GM19452 (cell line): ENCODE results near the gene BCL7A.

Experiments
- ATAC-seq: cut with Tn5 transposase; IDR thresholded peaks from one replicate; pipeline ENCODE4 v1.9.1; 2021; ENCODE audit not compliant: unreplicated experiment

BCL7A gene

GRCh38 chr12:122076743-122077495, 55.2 kb downstream of the BCL7A start:
- no peak for ATAC-seq

DNA sequence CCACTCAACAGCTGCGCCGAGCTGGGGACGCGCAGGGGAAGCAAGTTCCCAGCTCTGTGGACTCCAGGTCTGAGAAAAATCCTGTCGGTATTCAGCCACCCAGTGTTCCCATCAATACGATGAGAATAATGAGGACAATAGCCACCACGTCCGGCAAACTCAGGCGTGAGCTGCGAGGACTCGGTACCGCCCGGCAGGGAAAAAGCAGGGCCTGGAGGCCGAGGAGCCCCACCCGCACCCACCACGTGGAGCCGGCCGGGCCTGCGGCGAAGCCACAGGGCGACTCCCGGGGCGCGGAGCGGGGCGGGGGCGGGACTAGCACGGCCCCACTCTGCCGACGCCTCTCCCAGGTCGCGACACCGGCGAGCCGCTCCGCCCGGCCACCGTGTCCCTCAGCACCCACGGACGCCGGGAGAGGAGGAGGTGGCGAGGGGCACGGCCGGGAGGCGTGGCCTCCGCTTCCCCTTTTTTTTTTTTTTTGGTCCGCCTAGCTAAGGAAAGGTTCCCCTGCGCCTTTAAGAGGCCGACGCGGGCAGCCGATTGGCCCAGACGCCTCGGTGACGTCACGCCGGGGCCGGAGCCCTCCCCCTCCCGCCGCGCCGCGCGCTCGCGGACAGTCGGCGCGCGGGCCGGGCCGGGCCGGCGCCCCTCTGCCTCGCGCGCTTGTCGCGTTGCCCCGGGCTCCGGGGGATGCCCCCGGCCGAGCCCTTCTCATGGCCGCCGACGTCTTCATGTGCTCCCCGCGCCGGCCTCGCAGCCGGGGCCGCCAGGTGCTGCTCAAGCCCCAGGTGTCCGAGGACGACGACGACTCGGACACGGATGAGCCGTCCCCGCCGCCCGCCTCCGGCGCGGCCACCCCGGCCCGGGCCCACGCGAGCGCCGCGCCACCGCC, 56.7 kb downstream of the BCL7A start, which contains the start of gene MLXIP:
Gene MLXIP (plus strand): TSS at position 616 of the 892 bp plus-strand sequence. CDS start 98 bp downstream, at position 714.
- ATAC-seq: peak; percentile 60

DNA sequence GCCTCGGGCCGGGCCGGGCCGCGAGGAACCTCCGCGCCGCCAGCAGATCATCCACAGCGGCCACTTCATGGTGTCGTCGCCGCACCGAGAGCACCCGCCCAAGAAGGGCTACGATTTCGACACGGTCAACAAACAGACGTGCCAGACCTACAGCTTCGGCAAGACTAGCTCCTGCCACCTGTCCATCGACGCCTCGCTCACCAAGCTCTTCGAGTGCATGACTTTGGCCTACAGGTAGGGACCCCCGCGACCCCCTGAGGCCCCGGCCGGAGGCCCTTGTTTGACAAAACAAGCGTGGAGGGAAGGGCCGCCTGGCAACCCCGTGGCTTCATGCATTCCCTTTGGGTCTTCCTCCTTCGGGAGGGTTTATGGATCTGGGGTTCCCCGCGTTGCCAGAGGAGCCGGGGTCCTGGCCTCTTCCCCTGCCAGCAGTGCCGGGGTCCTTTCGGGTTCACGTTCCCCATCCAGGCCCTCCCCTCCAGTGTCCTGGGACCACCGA, 57.4 kb downstream of the BCL7A start:
- peak; percentile 6 for ATAC-seq

DNA sequence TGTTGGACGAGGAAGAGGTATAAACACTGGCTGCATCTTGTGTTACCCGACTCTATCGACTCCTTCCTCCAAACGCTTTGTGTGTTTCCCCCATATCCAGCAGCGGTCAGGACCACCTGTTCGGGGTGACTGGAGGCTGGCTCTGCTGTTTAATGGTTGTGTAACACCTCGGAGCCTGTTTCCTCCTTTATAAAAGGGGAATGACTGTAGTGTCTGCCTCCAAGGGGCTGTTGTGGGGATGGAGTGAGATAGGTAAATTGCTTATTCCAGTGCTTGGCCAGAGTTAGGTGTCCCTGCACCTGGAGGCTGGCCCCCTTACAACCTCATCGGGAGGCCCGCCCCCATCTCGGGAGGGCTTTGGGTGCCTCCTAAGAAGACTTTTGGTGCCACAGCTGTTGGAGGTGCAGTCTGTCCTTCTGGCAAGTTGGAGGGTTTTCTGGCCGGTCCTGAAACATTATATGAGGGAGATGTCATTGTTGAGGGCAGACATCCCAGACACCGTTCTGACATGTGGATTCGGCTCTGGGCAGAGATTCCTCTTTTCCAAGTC, 57.9 kb downstream of the BCL7A start:
- no peak for ATAC-seq

- no peak for ATAC-seq
Measured at GRCh38 chr12:122080149-122081082, 58.7 kb downstream of the BCL7A start.

GRCh38 chr12:122081083-122081696, 59.5 kb downstream of the BCL7A start:
- ATAC-seq: no peak

GRCh38 chr12:122081697-122082221, 60.1 kb downstream of the BCL7A start:
- ATAC-seq: peak; percentile 48

- ATAC-seq: no peak
Measured at GRCh38 chr12:122082621-122083356, 61.1 kb downstream of the BCL7A start.

DNA sequence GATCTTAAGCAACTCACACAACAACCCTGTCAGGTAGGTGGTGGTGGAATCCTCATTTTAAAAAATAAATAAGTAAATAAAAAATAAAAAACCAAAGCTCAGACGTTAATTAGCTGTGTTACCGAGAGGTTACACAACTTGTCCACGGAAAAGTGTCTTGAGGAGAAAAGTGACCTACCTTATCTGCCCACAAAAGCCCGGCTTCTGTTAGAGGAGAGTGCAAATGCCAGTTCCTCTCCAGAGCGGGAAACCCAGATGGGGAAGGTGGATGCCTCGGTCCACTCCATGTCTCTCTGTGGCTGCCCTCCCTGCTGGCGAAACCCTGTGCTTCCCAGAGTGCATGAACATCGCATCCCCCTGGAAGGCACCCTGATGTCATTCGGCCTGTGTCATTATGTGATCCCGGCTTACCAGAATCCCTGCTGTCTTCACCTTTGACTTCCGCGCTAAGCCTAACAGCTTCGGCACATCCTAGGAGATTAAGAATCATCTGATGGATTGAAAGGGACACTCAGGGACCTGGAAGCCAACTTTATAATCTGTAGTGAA, 63.2 kb downstream of the BCL7A start:
- ATAC-seq: no peak

- no peak for ATAC-seq
Measured at GRCh38 chr12:122085591-122085990, 63.9 kb downstream of the BCL7A start.

DNA sequence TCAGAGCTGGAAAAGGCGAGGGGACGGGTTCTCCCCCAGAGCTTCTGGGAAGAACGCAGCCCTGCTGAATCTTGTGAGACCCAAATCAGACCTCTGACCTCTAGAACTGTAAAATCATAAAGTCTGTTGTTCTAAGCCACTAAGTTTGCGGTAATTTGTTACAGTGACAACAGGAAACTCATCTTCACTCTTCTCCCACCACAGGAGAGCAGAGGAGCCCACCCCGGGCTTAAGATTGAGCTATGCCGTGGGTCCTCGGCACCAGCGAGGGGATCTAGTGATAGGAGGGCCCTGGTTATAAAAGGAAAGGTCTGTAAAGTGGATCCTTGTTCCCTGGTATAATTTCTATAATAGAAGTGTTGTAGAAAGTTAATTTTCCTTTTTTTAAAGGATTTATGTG, 64.4 kb downstream of the BCL7A start:
- no peak for ATAC-seq

DNA sequence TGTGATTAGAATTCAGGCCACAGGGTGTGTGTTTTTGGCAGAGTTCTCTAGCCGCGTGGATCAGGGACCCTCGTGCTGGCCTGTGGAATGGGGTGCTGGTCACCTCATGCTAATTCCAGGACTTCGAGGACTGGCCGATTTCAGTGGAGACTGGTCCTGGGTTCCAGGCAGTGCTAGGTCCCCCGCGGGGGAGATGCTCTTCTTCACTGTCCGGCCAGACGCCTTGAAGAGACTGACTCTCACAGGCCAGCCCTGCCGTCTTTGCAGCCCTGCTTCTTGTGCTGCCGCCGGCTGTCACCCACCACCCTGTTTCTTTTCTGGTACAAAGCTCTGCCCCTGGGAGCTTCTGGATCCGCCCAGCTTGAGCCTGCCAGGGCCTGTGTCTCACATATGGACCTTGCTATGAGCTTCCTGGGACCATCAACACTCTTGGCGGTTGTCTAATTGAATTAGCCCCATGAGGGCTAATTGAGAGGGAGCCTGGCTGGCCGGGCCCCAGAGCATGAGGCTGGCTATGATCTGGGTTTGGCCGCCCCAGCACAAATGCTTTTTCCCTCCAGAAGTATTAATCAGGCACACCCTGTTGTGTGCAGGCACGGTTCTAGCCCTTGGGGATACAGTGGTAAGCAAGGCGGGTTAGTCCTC, 65.1 kb downstream of the BCL7A start:
- ATAC-seq: no peak

DNA sequence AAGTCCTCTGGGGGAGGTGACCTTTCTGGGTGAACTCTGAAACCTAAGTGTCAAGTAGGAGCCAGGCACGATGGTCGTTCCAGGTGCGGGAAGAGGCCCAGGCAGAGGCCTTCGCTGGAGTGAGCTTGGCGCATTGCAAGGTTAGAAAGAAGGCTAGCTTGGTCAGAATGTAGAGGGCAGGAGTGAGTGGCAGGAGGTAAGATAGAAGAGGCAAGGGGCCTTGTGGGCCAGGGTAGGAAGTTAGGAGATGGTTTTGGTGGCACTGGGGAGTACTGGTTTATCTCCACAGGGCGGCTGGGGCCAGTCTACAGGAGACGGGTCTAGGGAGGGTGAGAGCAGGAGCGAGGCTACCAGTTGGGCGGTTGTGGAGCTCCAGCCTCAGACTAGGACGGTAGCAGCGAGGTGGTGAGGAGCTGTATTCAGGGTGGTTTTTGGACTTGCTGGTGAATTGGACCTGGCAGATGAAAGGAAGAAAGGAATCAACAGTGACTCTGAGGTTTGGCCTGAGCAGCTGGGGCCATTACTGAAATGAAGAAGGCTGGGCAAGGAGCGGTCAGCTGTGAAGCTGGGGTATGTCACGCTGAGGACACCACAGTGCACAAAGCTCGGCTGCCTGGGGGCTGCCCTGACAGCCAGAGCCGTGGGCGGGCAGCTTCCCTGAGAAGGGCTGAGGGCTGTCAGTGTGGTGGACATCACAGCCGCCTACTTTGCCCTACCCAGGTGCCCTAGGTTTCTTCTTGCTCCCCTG, 65.9 kb downstream of the BCL7A start:
- ATAC-seq: no peak

GRCh38 chr12:122088179-122088810, 66.6 kb downstream of the BCL7A start:
- ATAC-seq: no peak

GRCh38 chr12:122089077-122089476, 67.4 kb downstream of the BCL7A start:
- ATAC-seq: no peak

DNA sequence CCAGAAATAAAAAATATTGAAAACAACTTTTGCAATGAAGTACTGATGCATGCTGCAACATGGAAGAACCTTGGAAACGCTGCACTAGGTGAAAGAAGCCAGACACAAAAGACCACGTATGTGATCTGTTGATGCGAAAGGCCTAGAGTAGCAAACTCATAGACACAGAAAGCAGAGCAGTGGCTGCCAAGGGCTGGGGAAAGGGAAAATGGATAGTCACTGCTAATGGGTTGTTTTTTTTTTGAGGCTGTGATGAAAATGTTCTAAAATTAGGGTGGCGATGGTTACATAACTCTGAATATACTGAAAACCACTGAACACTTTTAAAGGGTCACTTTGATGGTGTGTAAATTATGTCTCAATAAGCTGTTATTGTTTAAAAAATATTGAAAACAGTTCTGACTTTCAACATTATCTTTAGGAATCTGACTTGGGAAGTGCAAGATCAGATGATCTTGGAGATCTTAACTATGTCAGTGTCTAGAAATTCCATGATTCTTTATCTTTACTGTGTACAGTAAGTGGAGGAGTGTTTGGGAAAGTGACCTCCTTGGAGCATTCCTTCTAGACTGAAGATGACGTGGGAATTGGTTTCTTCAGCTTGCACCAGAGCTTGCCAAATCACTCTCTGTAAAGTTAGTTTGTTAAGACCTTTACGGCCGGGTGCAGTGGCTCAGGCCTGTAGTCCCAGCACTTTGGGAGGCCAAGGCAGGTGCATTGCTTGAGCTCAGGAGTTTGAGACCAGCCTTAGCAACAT, 69.3 kb downstream of the BCL7A start:
- ATAC-seq: no peak
